HepG2 (cell line): Measurements from ENCODE around the gene DOCK3. TPM values are rescaled to one million over a fixed set of nuclear protein-coding genes. Genes with fewer than 3 reads are reported as not detected.

Source experiments
- ATAC-seq: fragments of 200-7000 bp; cut with Tn5 transposase; 3 replicates; pipeline ENCODE4 v1.9.1; 2020; ENCODE audit warnings: mild to moderate bottlenecking, moderate library complexity
- BruUV-seq: library from RNA; stranded (reverse); fragments of 400-500 nt; replicated peaks from 2 replicates; lab custom pipeline; 2021; lab: Mats Ljungman, UMichigan
- CTCF ChIA-PET: fragments of 300-600 bp; formaldehyde crosslinking; extraction: SDS; loops from one replicate; lab custom pipeline; 2021; ENCODE audit warnings: low total read pairs, inconsistent platforms, low intra/inter-chr PET ratio; lab: Yijun Ruan, JAX
- POLR2A ChIA-PET: fragments of 350-600 bp; sonication (Branson Sonifier 250); formaldehyde crosslinking; loops from one replicate; lab custom pipeline; 2020; ENCODE audit warnings: antibody characterized with exemption, inconsistent platforms; lab: Yijun Ruan, JAX
- DNase-seq: peaks from one replicate; pipeline ENCODE4 v3.0.0-alpha.2; 2015; ENCODE audit warnings: low spot score
- FAIRE-seq: peaks from 3 replicates; lab custom pipeline; 2011; peaks lifted over from hg19 to GRCh38; lab: Jason Lieb, UNC
- H2AFZ ChIP-seq: one replicate; pipeline ENCODE4 v1.6.1; 2011; ENCODE audit warnings: low read length, inconsistent platforms
- H3K27ac ChIP-seq: fragments of 300-600 bp; 3 replicates; pipeline ENCODE4 v1.8.0; 2011; ENCODE audit warnings: mixed run types, mild to moderate bottlenecking, mixed read lengths, low read length, inconsistent platforms; ENCODE audit not compliant: insufficient read depth; ENCODE audit errors: extremely low read length
- H3K27me3 ChIP-seq, 2 experiments: fragments of 200-600 bp in 1 of 2; 2 replicates in 1 of 2; 3 replicates in 1 of 2; pipeline versions ENCODE4 v1.6.0 to v1.8.0; 2011; ENCODE audit warnings: low read length in 2 of 2, mild to moderate bottlenecking in 2 of 2, moderate library complexity in 2 of 2, inconsistent platforms in 1 of 2; ENCODE audit not compliant: insufficient read depth in 2 of 2, control insufficient read depth in 1 of 2
- H3K36me3 ChIP-seq, 2 experiments: fragments of 200-600 bp in 1 of 2; replicated peaks in 1 of 2; 2 replicates in 1 of 2; 3 replicates in 1 of 2; pipeline versions ENCODE4 v1.5.1 to v1.8.0; 2011; ENCODE audit warnings: low read length in 2 of 2, inconsistent platforms in 1 of 2; ENCODE audit not compliant: insufficient read depth in 2 of 2, control insufficient read depth in 1 of 2
- H3K4me1 ChIP-seq: 2 replicates; pipeline ENCODE4 v1.5.1; 2012; ENCODE audit warnings: low read length, inconsistent platforms; ENCODE audit not compliant: insufficient read depth
- H3K4me2 ChIP-seq: 2 replicates; pipeline ENCODE4 v1.6.0; 2011; ENCODE audit warnings: low read depth, low read length, inconsistent platforms
- H3K4me3 ChIP-seq, 3 experiments: fragments of 200-600 bp in 1 of 3; sonication (generic), shearing (Covaris generic) in 1 of 3; replicated peaks in 1 of 3; 2 replicates each; pipeline ENCODE4 v1.5.1; 2011 to 2016; ENCODE audit warnings: low read length in 3 of 3, inconsistent platforms in 2 of 3, low read depth in 2 of 3, mild to moderate bottlenecking in 2 of 3, control low read depth in 1 of 3, mixed read lengths in 1 of 3; ENCODE audit not compliant: insufficient read depth in 1 of 3
- H3K79me2 ChIP-seq: one replicate; pipeline ENCODE4 v1.6.1; 2011; ENCODE audit warnings: low read length, inconsistent platforms; ENCODE audit not compliant: insufficient read depth
- H3K9ac ChIP-seq: 2 replicates; pipeline ENCODE4 v1.6.0; 2011; ENCODE audit warnings: mild to moderate bottlenecking, low read depth, low read length, inconsistent platforms; ENCODE audit not compliant: insufficient read depth
- H3K9me3 ChIP-seq: 2 replicates; pipeline ENCODE4 v1.5.1; 2012; ENCODE audit warnings: mild to moderate bottlenecking, low read length
- H4K20me1 ChIP-seq: 2 replicates; pipeline ENCODE4 v1.6.0; 2011; ENCODE audit warnings: inconsistent platforms, mild to moderate bottlenecking, low read length, moderate library complexity; ENCODE audit not compliant: insufficient read depth
- ELF3 ChIP-seq: IDR thresholded peaks from 2 replicates; pipeline ENCODE4 v1.6.1; 2016; ENCODE audit warnings: missing genetic modification reagents, missing compliant biosample characterization
- GABPA ChIP-seq, 2 experiments: IDR thresholded peaks; 2 replicates each; pipeline ENCODE4 v1.6.1; 2011 to 2016; ENCODE audit warnings: low read depth in 2 of 2, low read length in 1 of 2, missing biosample characterization in 1 of 2, missing genetic modification characterization in 1 of 2
- GABPB1 ChIP-seq: IDR thresholded peaks from 2 replicates; pipeline ENCODE4 v1.6.1; 2016; ENCODE audit warnings: mild to moderate bottlenecking, missing genetic modification reagents, moderate library complexity, missing compliant biosample characterization
- IRF9 ChIP-seq: sonication (generic); formaldehyde crosslinking; IDR thresholded peaks from 2 replicates; pipeline ENCODE4 v1.8.0; 2022; ENCODE audit warnings: missing genetic modification reagents, mild to moderate bottlenecking, borderline replicate concordance
- NR3C1 ChIP-seq: sonication (generic); formaldehyde crosslinking; IDR thresholded peaks from 2 replicates; pipeline ENCODE4 v1.4.0; 2020; ENCODE audit warnings: missing genetic modification reagents
- POLR2AphosphoS5 ChIP-seq: IDR thresholded peaks from 2 replicates; pipeline ENCODE4 v1.6.1; 2012; ENCODE audit warnings: low read depth, low read length
- PPARG ChIP-seq: conservative IDR thresholded peaks from 2 replicates; pipeline ENCODE4 v1.6.1; 2016; ENCODE audit warnings: missing biosample characterization, missing genetic modification reagents
- SMAD1 ChIP-seq: sonication (generic); formaldehyde crosslinking; IDR thresholded peaks from 2 replicates; pipeline ENCODE4 v1.4.0; 2020; ENCODE audit warnings: missing genetic modification reagents, low read depth, mild to moderate bottlenecking, borderline replicate concordance
- SMC3 ChIP-seq: IDR thresholded peaks from 2 replicates; pipeline ENCODE4 v1.6.1; 2011; ENCODE audit warnings: low read length, improper control_type of control experiment
- STAG1 ChIP-seq: sonication (generic); formaldehyde crosslinking; IDR thresholded peaks from 2 replicates; pipeline ENCODE4 v1.4.0; 2020; ENCODE audit warnings: missing genetic modification reagents
- TRIM22 ChIP-seq: fragments of 450-650 bp; IDR thresholded peaks from 2 replicates; pipeline ENCODE4 v1.6.1; 2017
- XRCC5 ChIP-seq: fragments of 200-400 bp; formaldehyde crosslinking; optimal IDR thresholded peaks from 2 replicates; pipeline ENCODE3; 2017; ENCODE audit warnings: mild to moderate bottlenecking, low read length
- ZBTB10 ChIP-seq: sonication (generic); formaldehyde crosslinking; IDR thresholded peaks from 2 replicates; pipeline ENCODE4 v1.4.0; 2020; ENCODE audit warnings: missing genetic modification reagents, borderline replicate concordance
- ZFAT ChIP-seq: sonication (generic); formaldehyde crosslinking; conservative IDR thresholded peaks from 2 replicates; pipeline ENCODE4 v1.8.1; 2023; ENCODE audit warnings: missing genetic modification reagents, inconsistent platforms
- ZNF224 ChIP-seq: sonication (generic); formaldehyde crosslinking; IDR thresholded peaks from 2 replicates; pipeline ENCODE4 v1.5.0; 2020; ENCODE audit warnings: mild to moderate bottlenecking, missing genetic modification reagents
- ZNF639 ChIP-seq: conservative IDR thresholded peaks from 2 replicates; pipeline ENCODE4 v1.6.1; 2018; ENCODE audit warnings: missing genetic modification reagents
- WGBS: methylation state at CpG from one replicate; pipeline ENCODE4 v1.1.6; 2017; ENCODE audit warnings: low lambda C conversion rate; 5-methylcytosine and 5-hydroxymethylcytosine counted together
- in situ Hi-C: cut with HindIII; loops from 2 replicates; pipeline ENCODE4 v1.10.0; 2017; ENCODE audit warnings: low pct_unique_long_range_greater_than_20kb; ENCODE audit not compliant: extremely low pct_ligation_motif_present
- intact Hi-C: fragments of 100-400 bp; cut with micrococcal nuclease; formaldehyde crosslinking; loops from one replicate; pipeline ENCODE4 v1.10.0; 2022; ENCODE audit not compliant: unreplicated experiment
- polyA plus RNA-seq, 8 experiments: library from polyadenylated mRNA; depleted of rRNA in 3 of 8; stranded (reverse) in 7 of 8; unstranded in 1 of 8; fragments of >200 nt; fragmentation: Illumina TruSeq in 4 of 8; extraction: Trizol in 4 of 8; gene quantifications; 2 replicates each; pipeline versions ENCODE4 v1.2.1 to v1.2.3, GENCODE V29; 2011 to 2016; ENCODE audit warnings: low read depth in 4 of 8, missing spikeins in 1 of 8, mixed read lengths in 1 of 8; ENCODE audit not compliant: insufficient read depth in 1 of 8
- total RNA-seq, 5 experiments: library from RNA; depleted of rRNA; stranded (reverse); fragments of >200 nt; fragmentation: Illumina TruSeq; extraction: Trizol; gene quantifications; 2 replicates each; pipeline ENCODE4 v1.2.3, GENCODE V29; 2016; ENCODE audit warnings: low read depth in 1 of 5

Gene DOCK3
- total and polyA plus RNA-seq, 2 of the 13 experiments (the other 11 are each of a cell fraction or from before 2014, with no cell fraction given) = not detected

- POLR2A ChIA-PET = no interaction called here
- ATAC-seq (peak; percentile 84), FAIRE-seq (peak; percentile 8), DNase-seq (peak; percentile 56)
- Histone ChIP-seq H3K4me1 (peaks cover 3% of the 10 kb centered on the region), H3K36me3 (no peaks in the 10 kb centered on the region), H2AFZ (no peak overlapping the region), H3K9ac (no peak overlapping the region), H3K4me3 (no peak overlapping the region), H3K9me3 (no peaks in the 10 kb centered on the region), H3K27me3 (no peaks in the 10 kb centered on the region; a peak in 1 of 5 replicates), H3K79me2 (no peaks in the 10 kb centered on the region), H3K4me2 (no peak overlapping the region), H4K20me1 (no peaks in the 10 kb centered on the region), H3K27ac (no peak overlapping the region)
- CTCF ChIA-PET = interaction anchor here (1.1 to 1.6 kb wide), 3 partner anchors 127 to 272 kb away, joined by 3 to 25 read pairs (median 3); no protein-coding TSS in a partner anchor
- intact Hi-C loops (loop anchor here (1.0 to 2.0 kb wide), 2 partner anchors 129 to 211 kb away; no protein-coding TSS in a partner anchor), in situ Hi-C loops (loop anchor here (10.0 kb wide), 1 partner anchor 275 kb away; no protein-coding TSS in a partner anchor)
- BruUV-seq = no TSS peak
- 37% methylated on average over 3 of the region's 3 CpGs for WGBS
- TF ChIP-seq ZNF224 (CRISPR knock-in tag) = no peak
- peak; percentile 37 for TF ChIP-seq XRCC5
- TF ChIP-seq STAG1 (CRISPR knock-in tag) = peak; percentile 62
- no peak for TF ChIP-seq SMAD1 (CRISPR knock-in tag)
- no peak for TF ChIP-seq NR3C1 (CRISPR knock-in tag)
- no peak for TF ChIP-seq PPARG
- no peak for TF ChIP-seq ZBTB10
- TF ChIP-seq ZNF639 (CRISPR knock-in tag) = no peak
- TF ChIP-seq ELF3 (CRISPR knock-in tag) = peak; percentile 71
- no peak for TF ChIP-seq ZFAT (CRISPR knock-in tag)
- TF ChIP-seq TRIM22 = no peak
- no peak for TF ChIP-seq GABPA (IDR thresholded peaks at IDR 0.05; ENCODE audit: low read depth, low read length)
- TF ChIP-seq GABPA (CRISPR knock-in tag; IDR thresholded peaks at IDR 0.05; ENCODE audit: low read depth) = 0 out of 2 replicates have a peak, but pooled peaks have one; percentile 35
- TF ChIP-seq IRF9 (CRISPR knock-in tag) = no peak
- TF ChIP-seq SMC3 = peak; percentile 87
- TF ChIP-seq GABPB1 (CRISPR knock-in tag) = peak; percentile 28; the same call in 1 of the 2 replicates
- TF ChIP-seq POLR2AphosphoS5 = no peak
These were observed 425.2 kb downstream of the DOCK3 start for GRCh38 chr3:51099794-51100535.
